ENCODE measurements around the gene TEAD2.
"Not testable (repeated sequence)": the region's sequence is repeated elsewhere in the genome, so short reads cannot be mapped to it uniquely, and the experiment has no call there.

Gene TEAD2

GRCh38 chr19:49331616-49332055 lies 30.6 kb downstream of the TEAD2 start:
- DNase-seq (ENCODE audit: low spot score): peak; percentile 82

- not testable (repeated sequence) for DNase-seq (ENCODE audit: low spot score)
Observed at GRCh38 chr19:49331187-49331586, 31.0 kb downstream of the TEAD2 start.

GRCh38 chr19:49328741-49329140 lies 33.5 kb downstream of the TEAD2 start:
- no peak for DNase-seq (ENCODE audit: low spot score)

GRCh38 chr19:49327878-49328544 lies 34.2 kb downstream of the TEAD2 start:
- no peak for DNase-seq (ENCODE audit: low spot score)

- no peak for DNase-seq (ENCODE audit: low spot score)
Observed at GRCh38 chr19:49326165-49326704, 36.0 kb downstream of the TEAD2 start.

GRCh38 chr19:49325756-49326155 lies 36.5 kb downstream of the TEAD2 start:
- not testable (repeated sequence) for DNase-seq (ENCODE audit: low spot score)

- no peak for DNase-seq (ENCODE audit: low spot score)
Observed at GRCh38 chr19:49324801-49325576, 37.2 kb downstream of the TEAD2 start, which contains the start of gene SLC6A16. Gene SLC6A16 (minus strand): TSS chr19:49325191. CDS start chr19:49311347, 13,844 bp downstream.

GRCh38 chr19:49318296-49318695 lies 43.9 kb downstream of the TEAD2 start:
- no peak for DNase-seq (ENCODE audit: low spot score)

- DNase-seq (ENCODE audit: low spot score): no peak
Observed at GRCh38 chr19:49316284-49316683, 45.9 kb downstream of the TEAD2 start.

- no peak for DNase-seq (ENCODE audit: low spot score)
Observed at GRCh38 chr19:49315111-49315510, 47.1 kb downstream of the TEAD2 start.

- DNase-seq (ENCODE audit: low spot score): no peak
Observed at GRCh38 chr19:49309087-49309486, 53.1 kb downstream of the TEAD2 start.

- not testable (repeated sequence) for DNase-seq (ENCODE audit: low spot score)
Observed at GRCh38 chr19:49306734-49307133, 55.5 kb downstream of the TEAD2 start.

GRCh38 chr19:49301866-49302252 lies 60.4 kb downstream of the TEAD2 start:
- DNase-seq (ENCODE audit: low spot score): no peak

- DNase-seq (ENCODE audit: low spot score): peak; percentile 74
Observed at GRCh38 chr19:49301165-49301865, 60.9 kb downstream of the TEAD2 start.

- DNase-seq (ENCODE audit: low spot score): not testable (repeated sequence)
Observed at GRCh38 chr19:49298653-49299052, 63.6 kb downstream of the TEAD2 start.

GRCh38 chr19:49297403-49297802 lies 64.8 kb downstream of the TEAD2 start:
- DNase-seq (ENCODE audit: low spot score): no peak

GRCh38 chr19:49295208-49295880 lies 66.9 kb downstream of the TEAD2 start:
- DNase-seq (ENCODE audit: low spot score): no peak

GRCh38 chr19:49294401-49294800 lies 67.8 kb downstream of the TEAD2 start:
- DNase-seq (ENCODE audit: low spot score): no peak

Measured in HuH-7.5 (cell line).